GM23338 (cell line): ENCODE data around the gene NEO1. TPM values are rescaled to one million over a fixed set of nuclear protein-coding genes. Genes with fewer than 3 reads are reported as not detected.

Experiments
- ATAC-seq: fragments of 200-7000 bp; cut with Tn5 transposase; 3 replicates; pipeline ENCODE4 v1.9.1; 2020
- DNase-seq: peaks from one replicate; pipeline ENCODE4 v3.0.0-alpha.2; 2015; ENCODE audit warnings: low spot score
- H2AFZ ChIP-seq: fragments of 200-600 bp; sonication (generic); 2 replicates; pipeline ENCODE4 v1.8.0; 2016; ENCODE audit warnings: antibody characterized with exemption, mild to moderate bottlenecking, moderate library complexity
- H3F3A ChIP-seq: fragments of 200-600 bp; sonication (generic); replicated peaks from 2 replicates; pipeline ENCODE4 v1.8.0; 2017; ENCODE audit warnings: antibody characterized with exemption, mixed run types, low read depth
- H3K27ac ChIP-seq: fragments of 200-600 bp; sonication (generic); 2 replicates; pipeline ENCODE4 v1.6.1; 2016; ENCODE audit warnings: low read depth
- H3K27me3 ChIP-seq: fragments of 200-600 bp; sonication (generic); 2 replicates; pipeline ENCODE4 v1.8.0; 2016; ENCODE audit warnings: mild to moderate bottlenecking, mixed run types, moderate library complexity; ENCODE audit not compliant: insufficient read depth
- H3K36me3 ChIP-seq: fragments of 200-600 bp; sonication (generic); 2 replicates; pipeline ENCODE4 v1.8.0; 2016; ENCODE audit warnings: mild to moderate bottlenecking; ENCODE audit not compliant: insufficient read depth
- H3K4me1 ChIP-seq: fragments of 200-600 bp; sonication (generic); 2 replicates; pipeline ENCODE4 v1.8.0; 2016; ENCODE audit warnings: mild to moderate bottlenecking, moderate library complexity; ENCODE audit not compliant: insufficient read depth
- H3K4me2 ChIP-seq: fragments of 200-600 bp; sonication (generic); 2 replicates; pipeline ENCODE4 v1.7.1; 2017; ENCODE audit warnings: mixed run types
- H3K4me3 ChIP-seq: fragments of 200-600 bp; sonication (generic); 2 replicates; pipeline ENCODE4 v1.6.1; 2016; ENCODE audit warnings: mixed run types
- H3K79me2 ChIP-seq: fragments of 200-600 bp; sonication (generic); replicated peaks from 2 replicates; pipeline ENCODE4 v1.8.0; 2017; ENCODE audit warnings: mild to moderate bottlenecking; ENCODE audit not compliant: insufficient read depth
- H3K9me2 ChIP-seq: fragments of 200-600 bp; sonication (generic); 2 replicates; pipeline ENCODE4 v1.8.0; 2017; ENCODE audit not compliant: insufficient read depth
- H4K20me1 ChIP-seq: fragments of 200-600 bp; sonication (generic); replicated peaks from 2 replicates; pipeline ENCODE4 v1.8.0; 2017; ENCODE audit warnings: mild to moderate bottlenecking; ENCODE audit not compliant: insufficient read depth
- H3K27ac Mint-ChIP-seq: 2 replicates; pipeline ENCODE4 v1.8.0; 2020; ENCODE audit warnings: inconsistent platforms, mild to moderate bottlenecking, moderate library complexity, mixed read lengths
- H3K27me3 Mint-ChIP-seq: 3 replicates; pipeline ENCODE4 v1.8.0; 2022; ENCODE audit warnings: low read depth, mild to moderate bottlenecking, moderate library complexity, mixed read lengths, inconsistent platforms; ENCODE audit not compliant: insufficient read depth, poor library complexity
- H3K36me3 Mint-ChIP-seq: 3 replicates; pipeline ENCODE4 v1.8.0; 2021; ENCODE audit warnings: low read depth, mild to moderate bottlenecking, inconsistent platforms, moderate library complexity, mixed read lengths
- H3K4me1 Mint-ChIP-seq: 3 replicates; pipeline ENCODE4 v1.8.0; 2020; ENCODE audit warnings: mild to moderate bottlenecking, inconsistent platforms, mixed read lengths
- H3K4me3 Mint-ChIP-seq: 3 replicates; pipeline ENCODE4 v1.8.0; 2021; ENCODE audit warnings: moderate library complexity, mild to moderate bottlenecking, inconsistent platforms, mixed read lengths
- H3K9me3 Mint-ChIP-seq: 3 replicates; pipeline ENCODE4 v1.8.0; 2020; ENCODE audit warnings: moderate library complexity, mild to moderate bottlenecking, inconsistent platforms, mixed read lengths
- CREB1 ChIP-seq: fragments of 250-450 bp; sonication (Bioruptor Pico); IDR thresholded peaks from 2 replicates; pipeline ENCODE4 v1.5.0; 2020; ENCODE audit warnings: low read depth, mild to moderate bottlenecking, moderate library complexity
- EZH2 ChIP-seq: fragments of 200-600 bp; sonication (generic); IDR thresholded peaks from one replicate; pipeline ENCODE4 v1.8.0; 2017; ENCODE audit warnings: antibody characterized with exemption, mild to moderate bottlenecking, low read depth; ENCODE audit not compliant: unreplicated experiment
- EZH2phosphoT487 ChIP-seq: fragments of 200-600 bp; sonication (generic); IDR thresholded peaks from one replicate; pipeline ENCODE4 v1.8.1; 2018; ENCODE audit warnings: antibody characterized with exemption; ENCODE audit not compliant: unreplicated experiment
- JUNB ChIP-seq: IDR thresholded peaks from one replicate; pipeline ENCODE4 v1.6.1; 2016; ENCODE audit warnings: antibody characterized with exemption; ENCODE audit not compliant: unreplicated experiment
- NANOG ChIP-seq: IDR thresholded peaks from 2 replicates; pipeline ENCODE4 v1.6.1; 2016; ENCODE audit warnings: antibody characterized with exemption, borderline replicate concordance
- POLR2AphosphoS5 ChIP-seq: IDR thresholded peaks from 2 replicates; pipeline ENCODE4 v1.6.1; 2016; ENCODE audit warnings: antibody characterized with exemption, low read depth
- STAT1 ChIP-seq: IDR thresholded peaks from one replicate; pipeline ENCODE4 v1.6.1; 2016; ENCODE audit warnings: antibody characterized with exemption; ENCODE audit not compliant: unreplicated experiment
- ZNF114 ChIP-seq: fragments of 250-450 bp; sonication (Bioruptor Pico); IDR thresholded peaks from 2 replicates; pipeline ENCODE4 v1.5.0; 2020; ENCODE audit warnings: mild to moderate bottlenecking, moderate library complexity
- ZNF331 ChIP-seq: fragments of 250-450 bp; sonication (Bioruptor Pico); IDR thresholded peaks from 2 replicates; pipeline ENCODE4 v1.5.0; 2020; ENCODE audit warnings: low read depth, mild to moderate bottlenecking, moderate library complexity
- polyA plus RNA-seq: library from polyadenylated mRNA; unstranded; fragments of >200 nt; fragmentation: Nextera tagmentation; extraction: Ambion mirVana; gene quantifications from 2 replicates; pipeline ENCODE4 v1.2.1, GENCODE V29; 2016
- total RNA-seq: library from RNA; depleted of rRNA; stranded (reverse); fragments of >200 nt; shearing (Covaris generic); gene quantifications from 2 replicates; pipeline ENCODE4 v1.2.3, GENCODE V29; 2014
- TF ChIP-seq, protein P1 (sequence below), 2 experiments: fragments of 200-600 bp in 1 of 2; sonication (generic) in 1 of 2; conservative IDR thresholded peaks; 2 replicates each; pipeline versions ENCODE4 v1.5.1 to v1.6.1; 2016 to 2017; ENCODE audit warnings: antibody characterized with exemption in 2 of 2, low read depth in 2 of 2, mild to moderate bottlenecking in 2 of 2, moderate library complexity in 1 of 2
- TF ChIP-seq, protein P2 (sequence below): fragments of 250-450 bp; sonication (Bioruptor Pico); IDR thresholded peaks from 2 replicates; pipeline ENCODE4 v1.5.0; 2020; ENCODE audit warnings: mild to moderate bottlenecking, moderate library complexity
- TF ChIP-seq, protein P3 (sequence below): IDR thresholded peaks from 2 replicates; pipeline ENCODE4 v1.6.1; 2016; ENCODE audit warnings: antibody characterized with exemption
- TF ChIP-seq, protein P4 (sequence below): IDR thresholded peaks from one replicate; pipeline ENCODE4 v1.6.1; 2018; ENCODE audit warnings: antibody characterized with exemption; ENCODE audit not compliant: unreplicated experiment

Gene NEO1
- total and polyA plus RNA-seq, 2 experiments from 2014 or later = 8.4 to 45.8 TPM

DNA sequence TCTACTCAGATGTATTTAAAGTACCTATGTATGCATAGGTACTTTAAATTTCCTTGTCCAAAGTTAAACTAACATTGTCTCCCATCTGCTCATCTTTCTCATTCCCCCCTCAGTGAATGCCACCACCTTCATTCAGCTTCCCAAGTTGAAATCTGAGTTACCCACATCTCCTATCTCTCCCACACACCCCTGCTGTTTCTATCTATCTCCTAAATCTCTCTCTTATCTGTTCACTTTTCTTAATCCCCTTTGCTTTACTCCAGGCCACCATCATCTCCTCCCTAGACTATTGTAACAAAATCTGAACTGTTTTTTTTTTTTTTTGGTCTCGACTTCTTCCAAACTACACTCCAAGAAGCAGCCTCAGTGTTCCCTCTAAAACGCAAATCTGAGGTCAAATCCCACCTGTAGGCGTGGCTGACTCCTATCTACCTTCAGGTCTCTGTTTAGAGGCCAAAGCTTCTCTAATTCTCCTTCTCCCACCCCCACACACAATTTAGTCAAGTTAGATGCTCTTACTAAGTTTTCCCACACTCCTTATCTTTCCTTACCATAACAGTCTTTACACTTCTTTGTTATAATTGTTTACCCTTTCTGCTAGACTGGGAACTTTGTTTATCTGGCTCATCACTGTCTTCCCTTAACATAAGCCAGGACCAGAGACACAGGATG lies 3.5 kb upstream of the NEO1 start:
- Histone ChIP-seq H3K4me3 (no peak overlapping the region), H2AFZ (no peak overlapping the region), H3F3A (no peaks in the 10 kb centered on the region), H3K79me2 (peaks cover 5% of the 10 kb centered on the region), H3K9me2 (no peaks in the 10 kb centered on the region), H4K20me1 (0 out of 2 replicates have a peak, but pooled peaks cover 2% of the 10 kb centered on the region), H3K27ac (no peak overlapping the region), H3K4me1 (peaks cover 19% of the 10 kb centered on the region), H3K36me3 (no peaks in the 10 kb centered on the region), H3K4me2 (no peak overlapping the region), H3K27me3 (peaks cover 6% of the 10 kb centered on the region; the same call in 1 of the 2 replicates)
- Mint-ChIP-seq H3K9me3 (no peaks in the 10 kb centered on the region), H3K4me1 (peaks cover 21% of the 10 kb centered on the region), H3K4me3 (no peak overlapping the region), H3K36me3 (no peaks in the 10 kb centered on the region), H3K27me3 (peaks cover 7% of the 10 kb centered on the region), H3K27ac (no peak overlapping the region)
- no peak for ATAC-seq
- no peak for TF ChIP-seq NANOG
- TF ChIP-seq, protein P1, sequence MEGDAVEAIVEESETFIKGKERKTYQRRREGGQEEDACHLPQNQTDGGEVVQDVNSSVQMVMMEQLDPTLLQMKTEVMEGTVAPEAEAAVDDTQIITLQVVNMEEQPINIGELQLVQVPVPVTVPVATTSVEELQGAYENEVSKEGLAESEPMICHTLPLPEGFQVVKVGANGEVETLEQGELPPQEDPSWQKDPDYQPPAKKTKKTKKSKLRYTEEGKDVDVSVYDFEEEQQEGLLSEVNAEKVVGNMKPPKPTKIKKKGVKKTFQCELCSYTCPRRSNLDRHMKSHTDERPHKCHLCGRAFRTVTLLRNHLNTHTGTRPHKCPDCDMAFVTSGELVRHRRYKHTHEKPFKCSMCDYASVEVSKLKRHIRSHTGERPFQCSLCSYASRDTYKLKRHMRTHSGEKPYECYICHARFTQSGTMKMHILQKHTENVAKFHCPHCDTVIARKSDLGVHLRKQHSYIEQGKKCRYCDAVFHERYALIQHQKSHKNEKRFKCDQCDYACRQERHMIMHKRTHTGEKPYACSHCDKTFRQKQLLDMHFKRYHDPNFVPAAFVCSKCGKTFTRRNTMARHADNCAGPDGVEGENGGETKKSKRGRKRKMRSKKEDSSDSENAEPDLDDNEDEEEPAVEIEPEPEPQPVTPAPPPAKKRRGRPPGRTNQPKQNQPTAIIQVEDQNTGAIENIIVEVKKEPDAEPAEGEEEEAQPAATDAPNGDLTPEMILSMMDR (conservative IDR thresholded peaks at IDR 0.05; ENCODE audit: low read depth in 2 of 2) = no peak
- TF ChIP-seq JUNB = no peak
- TF ChIP-seq STAT1 = no peak
- TF ChIP-seq, protein P2, sequence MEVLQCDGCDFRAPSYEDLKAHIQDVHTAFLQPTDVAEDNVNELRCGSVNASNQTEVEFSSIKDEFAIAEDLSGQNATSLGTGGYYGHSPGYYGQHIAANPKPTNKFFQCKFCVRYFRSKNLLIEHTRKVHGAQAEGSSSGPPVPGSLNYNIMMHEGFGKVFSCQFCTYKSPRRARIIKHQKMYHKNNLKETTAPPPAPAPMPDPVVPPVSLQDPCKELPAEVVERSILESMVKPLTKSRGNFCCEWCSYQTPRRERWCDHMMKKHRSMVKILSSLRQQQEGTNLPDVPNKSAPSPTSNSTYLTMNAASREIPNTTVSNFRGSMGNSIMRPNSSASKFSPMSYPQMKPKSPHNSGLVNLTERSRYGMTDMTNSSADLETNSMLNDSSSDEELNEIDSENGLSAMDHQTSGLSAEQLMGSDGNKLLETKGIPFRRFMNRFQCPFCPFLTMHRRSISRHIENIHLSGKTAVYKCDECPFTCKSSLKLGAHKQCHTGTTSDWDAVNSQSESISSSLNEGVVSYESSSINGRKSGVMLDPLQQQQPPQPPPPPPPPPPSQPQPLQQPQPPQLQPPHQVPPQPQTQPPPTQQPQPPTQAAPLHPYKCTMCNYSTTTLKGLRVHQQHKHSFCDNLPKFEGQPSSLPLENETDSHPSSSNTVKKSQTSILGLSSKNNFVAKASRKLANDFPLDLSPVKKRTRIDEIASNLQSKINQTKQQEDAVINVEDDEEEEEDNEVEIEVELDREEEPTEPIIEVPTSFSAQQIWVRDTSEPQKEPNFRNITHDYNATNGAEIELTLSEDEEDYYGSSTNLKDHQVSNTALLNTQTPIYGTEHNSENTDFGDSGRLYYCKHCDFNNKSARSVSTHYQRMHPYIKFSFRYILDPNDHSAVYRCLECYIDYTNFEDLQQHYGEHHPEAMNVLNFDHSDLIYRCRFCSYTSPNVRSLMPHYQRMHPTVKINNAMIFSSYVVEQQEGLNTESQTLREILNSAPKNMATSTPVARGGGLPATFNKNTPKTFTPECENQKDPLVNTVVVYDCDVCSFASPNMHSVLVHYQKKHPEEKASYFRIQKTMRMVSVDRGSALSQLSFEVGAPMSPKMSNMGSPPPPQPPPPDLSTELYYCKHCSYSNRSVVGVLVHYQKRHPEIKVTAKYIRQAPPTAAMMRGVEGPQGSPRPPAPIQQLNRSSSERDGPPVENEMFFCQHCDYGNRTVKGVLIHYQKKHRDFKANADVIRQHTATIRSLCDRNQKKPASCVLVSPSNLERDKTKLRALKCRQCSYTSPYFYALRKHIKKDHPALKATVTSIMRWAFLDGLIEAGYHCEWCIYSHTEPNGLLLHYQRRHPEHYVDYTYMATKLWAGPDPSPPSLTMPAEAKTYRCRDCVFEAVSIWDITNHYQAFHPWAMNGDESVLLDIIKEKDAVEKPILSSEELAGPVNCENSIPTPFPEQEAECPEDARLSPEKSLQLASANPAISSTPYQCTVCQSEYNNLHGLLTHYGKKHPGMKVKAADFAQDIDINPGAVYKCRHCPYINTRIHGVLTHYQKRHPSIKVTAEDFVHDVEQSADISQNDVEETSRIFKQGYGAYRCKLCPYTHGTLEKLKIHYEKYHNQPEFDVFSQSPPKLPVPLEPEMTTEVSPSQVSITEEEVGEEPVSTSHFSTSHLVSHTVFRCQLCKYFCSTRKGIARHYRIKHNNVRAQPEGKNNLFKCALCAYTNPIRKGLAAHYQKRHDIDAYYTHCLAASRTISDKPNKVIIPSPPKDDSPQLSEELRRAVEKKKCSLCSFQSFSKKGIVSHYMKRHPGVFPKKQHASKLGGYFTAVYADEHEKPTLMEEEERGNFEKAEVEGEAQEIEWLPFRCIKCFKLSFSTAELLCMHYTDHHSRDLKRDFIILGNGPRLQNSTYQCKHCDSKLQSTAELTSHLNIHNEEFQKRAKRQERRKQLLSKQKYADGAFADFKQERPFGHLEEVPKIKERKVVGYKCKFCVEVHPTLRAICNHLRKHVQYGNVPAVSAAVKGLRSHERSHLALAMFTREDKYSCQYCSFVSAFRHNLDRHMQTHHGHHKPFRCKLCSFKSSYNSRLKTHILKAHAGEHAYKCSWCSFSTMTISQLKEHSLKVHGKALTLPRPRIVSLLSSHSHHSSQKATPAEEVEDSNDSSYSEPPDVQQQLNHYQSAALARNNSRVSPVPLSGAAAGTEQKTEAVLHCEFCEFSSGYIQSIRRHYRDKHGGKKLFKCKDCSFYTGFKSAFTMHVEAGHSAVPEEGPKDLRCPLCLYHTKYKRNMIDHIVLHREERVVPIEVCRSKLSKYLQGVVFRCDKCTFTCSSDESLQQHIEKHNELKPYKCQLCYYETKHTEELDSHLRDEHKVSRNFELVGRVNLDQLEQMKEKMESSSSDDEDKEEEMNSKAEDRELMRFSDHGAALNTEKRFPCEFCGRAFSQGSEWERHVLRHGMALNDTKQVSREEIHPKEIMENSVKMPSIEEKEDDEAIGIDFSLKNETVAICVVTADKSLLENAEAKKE (CRISPR knock-in tag) = no peak
- TF ChIP-seq EZH2 = no peak
- TF ChIP-seq ZNF114 (CRISPR knock-in tag) = no peak
- no peak for TF ChIP-seq EZH2phosphoT487
- no peak for TF ChIP-seq POLR2AphosphoS5
- TF ChIP-seq, protein P3, sequence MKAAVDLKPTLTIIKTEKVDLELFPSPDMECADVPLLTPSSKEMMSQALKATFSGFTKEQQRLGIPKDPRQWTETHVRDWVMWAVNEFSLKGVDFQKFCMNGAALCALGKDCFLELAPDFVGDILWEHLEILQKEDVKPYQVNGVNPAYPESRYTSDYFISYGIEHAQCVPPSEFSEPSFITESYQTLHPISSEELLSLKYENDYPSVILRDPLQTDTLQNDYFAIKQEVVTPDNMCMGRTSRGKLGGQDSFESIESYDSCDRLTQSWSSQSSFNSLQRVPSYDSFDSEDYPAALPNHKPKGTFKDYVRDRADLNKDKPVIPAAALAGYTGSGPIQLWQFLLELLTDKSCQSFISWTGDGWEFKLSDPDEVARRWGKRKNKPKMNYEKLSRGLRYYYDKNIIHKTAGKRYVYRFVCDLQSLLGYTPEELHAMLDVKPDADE = no peak
- no peak for TF ChIP-seq ZNF331 (CRISPR knock-in tag)
- TF ChIP-seq, protein P4, sequence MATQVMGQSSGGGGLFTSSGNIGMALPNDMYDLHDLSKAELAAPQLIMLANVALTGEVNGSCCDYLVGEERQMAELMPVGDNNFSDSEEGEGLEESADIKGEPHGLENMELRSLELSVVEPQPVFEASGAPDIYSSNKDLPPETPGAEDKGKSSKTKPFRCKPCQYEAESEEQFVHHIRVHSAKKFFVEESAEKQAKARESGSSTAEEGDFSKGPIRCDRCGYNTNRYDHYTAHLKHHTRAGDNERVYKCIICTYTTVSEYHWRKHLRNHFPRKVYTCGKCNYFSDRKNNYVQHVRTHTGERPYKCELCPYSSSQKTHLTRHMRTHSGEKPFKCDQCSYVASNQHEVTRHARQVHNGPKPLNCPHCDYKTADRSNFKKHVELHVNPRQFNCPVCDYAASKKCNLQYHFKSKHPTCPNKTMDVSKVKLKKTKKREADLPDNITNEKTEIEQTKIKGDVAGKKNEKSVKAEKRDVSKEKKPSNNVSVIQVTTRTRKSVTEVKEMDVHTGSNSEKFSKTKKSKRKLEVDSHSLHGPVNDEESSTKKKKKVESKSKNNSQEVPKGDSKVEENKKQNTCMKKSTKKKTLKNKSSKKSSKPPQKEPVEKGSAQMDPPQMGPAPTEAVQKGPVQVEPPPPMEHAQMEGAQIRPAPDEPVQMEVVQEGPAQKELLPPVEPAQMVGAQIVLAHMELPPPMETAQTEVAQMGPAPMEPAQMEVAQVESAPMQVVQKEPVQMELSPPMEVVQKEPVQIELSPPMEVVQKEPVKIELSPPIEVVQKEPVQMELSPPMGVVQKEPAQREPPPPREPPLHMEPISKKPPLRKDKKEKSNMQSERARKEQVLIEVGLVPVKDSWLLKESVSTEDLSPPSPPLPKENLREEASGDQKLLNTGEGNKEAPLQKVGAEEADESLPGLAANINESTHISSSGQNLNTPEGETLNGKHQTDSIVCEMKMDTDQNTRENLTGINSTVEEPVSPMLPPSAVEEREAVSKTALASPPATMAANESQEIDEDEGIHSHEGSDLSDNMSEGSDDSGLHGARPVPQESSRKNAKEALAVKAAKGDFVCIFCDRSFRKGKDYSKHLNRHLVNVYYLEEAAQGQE = no peak
- no peak for TF ChIP-seq CREB1 (CRISPR knock-in tag)
- DNase-seq = no peak
